IMR-90 (cell line): ENCODE measurements around the gene TNFRSF13B. TPM values are rescaled to one million over a fixed set of nuclear protein-coding genes. Genes with fewer than 3 reads are reported as not detected.

Experiments
- ATAC-seq: fragments of 200-7000 bp; cut with Tn5 transposase; 2 replicates; pipeline ENCODE4 v1.9.1; 2020; ENCODE audit warnings: low read depth, mild to moderate bottlenecking, moderate library complexity
- BruUV-seq: library from RNA; stranded (reverse); fragments of 400-500 nt; replicated peaks from 2 replicates; lab custom pipeline; 2021; lab: Mats Ljungman, UMichigan
- CTCF ChIA-PET: fragments of 300-600 bp; formaldehyde crosslinking; extraction: SDS; loops from one replicate; lab custom pipeline; 2021; ENCODE audit warnings: antibody characterized with exemption; lab: Yijun Ruan, JAX
- POLR2A ChIA-PET: fragments of 300-600 bp; sonication (Branson Sonifier 250); formaldehyde crosslinking; loops from one replicate; lab custom pipeline; 2022; ENCODE audit warnings: antibody characterized with exemption; ENCODE audit not compliant: unreplicated experiment; lab: Charles Lee
- DNase-seq: peaks from one replicate; pipeline ENCODE4 v3.0.0; 2013
- H2AFZ ChIP-seq: replicated peaks from 2 replicates; pipeline ENCODE3; 2013; ENCODE audit warnings: low read length, mild to moderate bottlenecking; ENCODE audit not compliant: poor library complexity
- H2AK5ac ChIP-seq: 2 replicates; pipeline ENCODE4 v1.6.1; 2013; ENCODE audit warnings: low read depth, low read length, inconsistent platforms
- H2AK9ac ChIP-seq: replicated peaks from 2 replicates; pipeline ENCODE3; 2013; ENCODE audit warnings: mild to moderate bottlenecking, low read depth, low read length, moderate library complexity; ENCODE audit not compliant: poor library complexity
- H2BK120ac ChIP-seq: 2 replicates; pipeline ENCODE4 v1.6.1; 2013; ENCODE audit warnings: low read depth, low read length, inconsistent platforms
- H2BK15ac ChIP-seq: 3 replicates; pipeline ENCODE4 v1.6.1; 2013; ENCODE audit warnings: low read depth, low read length, inconsistent platforms
- H2BK20ac ChIP-seq: 2 replicates; pipeline ENCODE4 v1.6.1; 2013; ENCODE audit warnings: low read depth, mild to moderate bottlenecking, inconsistent platforms, low read length, moderate library complexity
- H2BK5ac ChIP-seq: 2 replicates; pipeline ENCODE4 v1.6.1; 2013; ENCODE audit warnings: mild to moderate bottlenecking, low read depth, low read length, inconsistent platforms; ENCODE audit not compliant: poor library complexity, severe bottlenecking
- H3K14ac ChIP-seq: replicated peaks from 2 replicates; pipeline ENCODE4 v1.6.1; 2013; ENCODE audit warnings: low read depth, low read length, inconsistent platforms
- H3K18ac ChIP-seq: 2 replicates; pipeline ENCODE4 v1.6.1; 2013; ENCODE audit warnings: low read depth, low read length, control low read depth
- H3K23ac ChIP-seq: 2 replicates; pipeline ENCODE4 v1.6.1; 2013; ENCODE audit warnings: low read depth, low read length, inconsistent platforms
- H3K27ac ChIP-seq: 2 replicates; pipeline ENCODE4 v1.5.1; 2013; ENCODE audit warnings: mild to moderate bottlenecking, control low read depth, low read length; ENCODE audit not compliant: insufficient read depth
- H3K27me3 ChIP-seq: 2 replicates; pipeline ENCODE4 v1.6.1; 2013; ENCODE audit warnings: low read length; ENCODE audit not compliant: control insufficient read depth, insufficient read depth
- H3K36me3 ChIP-seq: 2 replicates; pipeline ENCODE4 v1.6.1; 2013; ENCODE audit warnings: low read length, mixed read lengths; ENCODE audit not compliant: control insufficient read depth, insufficient read depth
- H3K4ac ChIP-seq: 2 replicates; pipeline ENCODE4 v1.6.1; 2013; ENCODE audit warnings: low read depth, low read length, inconsistent platforms
- H3K4me1 ChIP-seq: 2 replicates; pipeline ENCODE4 v1.6.1; 2013; ENCODE audit warnings: low read length, mixed read lengths; ENCODE audit not compliant: control insufficient read depth, insufficient read depth
- H3K4me2 ChIP-seq: 2 replicates; pipeline ENCODE4 v1.6.1; 2013; ENCODE audit warnings: low read depth, mild to moderate bottlenecking, control low read depth, low read length, moderate library complexity
- H3K4me3 ChIP-seq: 2 replicates; pipeline ENCODE4 v1.5.1; 2013; ENCODE audit warnings: low read depth, mild to moderate bottlenecking, control low read depth, low read length, moderate library complexity; ENCODE audit not compliant: insufficient read depth
- H3K56ac ChIP-seq: 2 replicates; pipeline ENCODE4 v1.6.1; 2013; ENCODE audit warnings: low read length, inconsistent platforms; ENCODE audit not compliant: insufficient read depth; ENCODE audit errors: extremely low read depth
- H3K79me1 ChIP-seq, 2 experiments: 2 replicates each; pipeline ENCODE4 v1.6.1; 2013; ENCODE audit warnings: low read length in 2 of 2, inconsistent platforms in 1 of 2, low read depth in 1 of 2
- H3K9ac ChIP-seq: 2 replicates; pipeline ENCODE4 v1.6.1; 2013; ENCODE audit warnings: low read depth, low read length, control low read depth
- H3K9me1 ChIP-seq: 2 replicates; pipeline ENCODE4 v1.6.1; 2013; ENCODE audit warnings: low read length, inconsistent platforms; ENCODE audit not compliant: insufficient read depth
- H3K9me3 ChIP-seq: 2 replicates; pipeline ENCODE4 v1.6.1; 2013; ENCODE audit warnings: low read length; ENCODE audit not compliant: control insufficient read depth, insufficient read depth
- H4K20me1 ChIP-seq: 2 replicates; pipeline ENCODE4 v1.6.1; 2013; ENCODE audit warnings: low read length, inconsistent platforms; ENCODE audit not compliant: insufficient read depth
- H4K5ac ChIP-seq: 2 replicates; pipeline ENCODE4 v1.6.1; 2013; ENCODE audit warnings: mild to moderate bottlenecking, low read depth, low read length, control low read depth
- H4K8ac ChIP-seq, 2 experiments: 2 replicates each; pipeline ENCODE4 v1.6.1; 2013; ENCODE audit warnings: low read depth in 2 of 2, low read length in 2 of 2, control low read depth in 1 of 2, inconsistent platforms in 1 of 2
- H4K91ac ChIP-seq: 2 replicates; pipeline ENCODE4 v1.6.1; 2013; ENCODE audit warnings: low read depth, low read length, inconsistent platforms; ENCODE audit not compliant: insufficient read depth
- BHLHE40 ChIP-seq: fragments of 150-350 bp; IDR thresholded peaks from 2 replicates; pipeline ENCODE4 v1.6.1; 2016; ENCODE audit warnings: mild to moderate bottlenecking, low read depth, low read length
- CEBPB ChIP-seq: IDR thresholded peaks from 2 replicates; pipeline ENCODE4 v1.6.1; 2012; ENCODE audit warnings: low read depth, low read length, improper control_type of control experiment
- CHD1 ChIP-seq: IDR thresholded peaks from 2 replicates; pipeline ENCODE4 v1.6.1; 2012; ENCODE audit warnings: low read depth, low read length, improper control_type of control experiment
- FOS ChIP-seq: fragments of 150-350 bp; IDR thresholded peaks from 2 replicates; pipeline ENCODE4 v1.6.1; 2016; ENCODE audit warnings: low read depth, low read length
- MAFK ChIP-seq: IDR thresholded peaks from 2 replicates; pipeline ENCODE4 v1.6.1; 2012; ENCODE audit warnings: low read depth, low read length, improper control_type of control experiment
- MAZ ChIP-seq: IDR thresholded peaks from 2 replicates; pipeline ENCODE4 v1.6.1; 2012; ENCODE audit warnings: low read depth, mild to moderate bottlenecking, low read length, improper control_type of control experiment, moderate library complexity, borderline replicate concordance
- MXI1 ChIP-seq: IDR thresholded peaks from 2 replicates; pipeline ENCODE4 v1.6.1; 2012; ENCODE audit warnings: low read depth, mild to moderate bottlenecking, low read length, moderate library complexity, borderline replicate concordance
- NFE2L2 ChIP-seq: fragments of 150-350 bp; IDR thresholded peaks from 2 replicates; pipeline ENCODE4 v1.6.1; 2016; ENCODE audit warnings: low read depth, mild to moderate bottlenecking, low read length
- POLR2A ChIP-seq: IDR thresholded peaks from 2 replicates; pipeline ENCODE4 v1.6.1; 2012; ENCODE audit warnings: mild to moderate bottlenecking, low read depth, low read length
- RAD21 ChIP-seq: IDR thresholded peaks from 2 replicates; pipeline ENCODE4 v1.6.1; 2012; ENCODE audit warnings: low read length, improper control_type of control experiment
- RCOR1 ChIP-seq: IDR thresholded peaks from 2 replicates; pipeline ENCODE4 v1.6.1; 2012; ENCODE audit warnings: mild to moderate bottlenecking, low read length, improper control_type of control experiment; ENCODE audit not compliant: insufficient replicate concordance
- RFX5 ChIP-seq: IDR thresholded peaks from 2 replicates; pipeline ENCODE4 v1.8.0; 2012; ENCODE audit warnings: low read depth, mild to moderate bottlenecking, low read length, moderate library complexity
- SMC3 ChIP-seq: fragments of 150-350 bp; IDR thresholded peaks from 2 replicates; pipeline ENCODE4 v1.6.1; 2016; ENCODE audit warnings: low read depth, mild to moderate bottlenecking, antibody characterized with exemption, low read length, moderate library complexity
- WGBS, 2 experiments: methylation state at CpG; one replicate each; pipeline versions ENCODE4 v1.1.5 to v1.1.7; 2013; ENCODE audit warnings: missing lambda C conversion rate in 2 of 2; ENCODE audit not compliant: insufficient read length in 1 of 2; ENCODE audit errors: extremely low coverage in 2 of 2; 5-methylcytosine and 5-hydroxymethylcytosine counted together
- dilution Hi-C: fragments of 300-500 bp; cut with HindIII; formaldehyde crosslinking; loops from one replicate; pipeline ENCODE4 v1.14.3; 2018; ENCODE audit warnings: low sequenced_read_pairs; ENCODE audit not compliant: unreplicated experiment
- in situ Hi-C: fragments of 300-500 bp; cut with MboI; formaldehyde crosslinking; loops from 3 replicates; pipeline ENCODE4 v1.14.3; 2019; ENCODE audit warnings: low sequenced_read_pairs, inconsistent platforms, mixed read lengths
- intact Hi-C: fragments of 100-400 bp; cut with micrococcal nuclease; formaldehyde crosslinking; loops from 2 replicates; pipeline ENCODE4 v1.10.0; 2022
- polyA plus RNA-seq, 3 experiments: library from polyadenylated mRNA; depleted of rRNA; stranded (reverse); fragments of >200 nt; gene quantifications; 2 replicates each; pipeline ENCODE4 v1.2.3, GENCODE V29; 2012; ENCODE audit warnings: low replicate concordance in 1 of 3
- total RNA-seq: library from RNA; depleted of rRNA; stranded (reverse); fragments of >200 nt; gene quantifications from 2 replicates; pipeline ENCODE4 v1.2.3, GENCODE V29; 2012
- TF ChIP-seq, protein P1 (sequence below): conservative IDR thresholded peaks from 2 replicates; pipeline ENCODE4 v1.5.1; 2012; ENCODE audit warnings: mild to moderate bottlenecking, low read depth, low read length, improper control_type of control experiment
- TF ChIP-seq, protein P2 (sequence below): fragments of 150-350 bp; IDR thresholded peaks from 2 replicates; pipeline ENCODE4 v1.6.1; 2016; ENCODE audit warnings: low read depth, mild to moderate bottlenecking, low read length, moderate library complexity, borderline replicate concordance
- TF ChIP-seq, protein P3 (sequence below): fragments of 150-350 bp; IDR thresholded peaks from 2 replicates; pipeline ENCODE4 v1.6.1; 2017; ENCODE audit warnings: mild to moderate bottlenecking, antibody characterized with exemption, low read length, low read depth

TNFRSF13B gene
- total and polyA plus RNA-seq, 2 of the 4 experiments (the other 2 are of a cell fraction) = not detected

DNA sequence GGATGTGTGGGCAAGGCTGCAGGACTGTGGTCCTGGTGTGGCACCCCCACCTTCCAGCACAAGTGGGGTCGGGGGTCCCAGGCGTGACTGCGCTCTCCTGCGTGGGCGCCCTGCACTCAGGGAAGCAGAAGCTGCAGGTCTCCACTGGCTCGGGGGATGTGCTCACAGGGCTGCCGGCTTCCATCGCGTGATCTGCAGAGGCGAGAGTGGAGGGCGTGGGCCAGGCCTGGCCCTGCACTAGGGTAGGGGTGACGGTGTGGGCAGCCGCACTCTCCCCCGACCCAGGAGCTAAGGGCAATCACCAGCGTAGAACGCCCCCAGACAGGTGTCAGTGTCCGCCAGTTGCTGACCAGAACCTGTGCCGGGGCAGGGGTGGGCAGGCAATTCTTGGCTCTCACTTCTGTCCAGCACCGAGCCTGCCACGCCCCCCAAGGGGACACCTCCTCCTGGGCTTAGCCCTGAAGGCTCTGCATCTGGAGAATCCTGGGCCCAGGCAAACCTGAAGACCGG, 32.3 kb downstream of the TNFRSF13B start:
- Histone ChIP-seq H2AFZ (no peak overlapping the region), H3K14ac (no peak overlapping the region), H3K9me1 (no peaks in the 10 kb centered on the region), H2BK20ac (no peak overlapping the region), H3K9ac (no peak overlapping the region), H3K9me3 (no peaks in the 10 kb centered on the region), H3K36me3 (no peaks in the 10 kb centered on the region), H3K79me1 (no peaks in the 10 kb centered on the region), H2BK5ac (no peak overlapping the region), H2BK120ac (no peak overlapping the region), H4K5ac (no peak overlapping the region), H2BK15ac (no peak overlapping the region), H3K56ac (no peak overlapping the region), H4K91ac (no peak overlapping the region), H4K20me1 (no peaks in the 10 kb centered on the region), H2AK9ac (no peak overlapping the region), H3K4me3 (no peak overlapping the region), H3K4me1 (no peaks in the 10 kb centered on the region), H4K8ac (no peak overlapping the region), H3K27me3 (peaks cover 55% of the 10 kb centered on the region), H3K4me2 (no peak overlapping the region), H3K27ac (no peak overlapping the region), H2AK5ac (no peak overlapping the region), H3K23ac (no peak overlapping the region), H3K18ac (no peak overlapping the region), H3K4ac (no peak overlapping the region)
- ChIA-PET CTCF (no interaction called here), POLR2A (no interaction called here)
- dilution Hi-C loops (no loop called here), in situ Hi-C loops (no loop called here), intact Hi-C loops (no loop called here)
- ATAC-seq = no peak
- BruUV-seq = no TSS peak
- whole genome bisulfite sequencing, 2 experiments = 68% methylated on average over 11 of the region's 21 CpGs; no CpG with 5 or more reads in 1 of the 2 experiments
- TF ChIP-seq RCOR1 (no peak), RFX5 (no peak), MAZ (no peak), CHD1 (no peak), POLR2A (no peak), CEBPB (no peak), MAFK (no peak), MXI1 (no peak), NFE2L2 (no peak), SMC3 (no peak), BHLHE40 (no peak), RAD21 (no peak), FOS (no peak)
- TF ChIP-seq, protein P1, sequence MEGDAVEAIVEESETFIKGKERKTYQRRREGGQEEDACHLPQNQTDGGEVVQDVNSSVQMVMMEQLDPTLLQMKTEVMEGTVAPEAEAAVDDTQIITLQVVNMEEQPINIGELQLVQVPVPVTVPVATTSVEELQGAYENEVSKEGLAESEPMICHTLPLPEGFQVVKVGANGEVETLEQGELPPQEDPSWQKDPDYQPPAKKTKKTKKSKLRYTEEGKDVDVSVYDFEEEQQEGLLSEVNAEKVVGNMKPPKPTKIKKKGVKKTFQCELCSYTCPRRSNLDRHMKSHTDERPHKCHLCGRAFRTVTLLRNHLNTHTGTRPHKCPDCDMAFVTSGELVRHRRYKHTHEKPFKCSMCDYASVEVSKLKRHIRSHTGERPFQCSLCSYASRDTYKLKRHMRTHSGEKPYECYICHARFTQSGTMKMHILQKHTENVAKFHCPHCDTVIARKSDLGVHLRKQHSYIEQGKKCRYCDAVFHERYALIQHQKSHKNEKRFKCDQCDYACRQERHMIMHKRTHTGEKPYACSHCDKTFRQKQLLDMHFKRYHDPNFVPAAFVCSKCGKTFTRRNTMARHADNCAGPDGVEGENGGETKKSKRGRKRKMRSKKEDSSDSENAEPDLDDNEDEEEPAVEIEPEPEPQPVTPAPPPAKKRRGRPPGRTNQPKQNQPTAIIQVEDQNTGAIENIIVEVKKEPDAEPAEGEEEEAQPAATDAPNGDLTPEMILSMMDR = no peak
- TF ChIP-seq, protein P2, sequence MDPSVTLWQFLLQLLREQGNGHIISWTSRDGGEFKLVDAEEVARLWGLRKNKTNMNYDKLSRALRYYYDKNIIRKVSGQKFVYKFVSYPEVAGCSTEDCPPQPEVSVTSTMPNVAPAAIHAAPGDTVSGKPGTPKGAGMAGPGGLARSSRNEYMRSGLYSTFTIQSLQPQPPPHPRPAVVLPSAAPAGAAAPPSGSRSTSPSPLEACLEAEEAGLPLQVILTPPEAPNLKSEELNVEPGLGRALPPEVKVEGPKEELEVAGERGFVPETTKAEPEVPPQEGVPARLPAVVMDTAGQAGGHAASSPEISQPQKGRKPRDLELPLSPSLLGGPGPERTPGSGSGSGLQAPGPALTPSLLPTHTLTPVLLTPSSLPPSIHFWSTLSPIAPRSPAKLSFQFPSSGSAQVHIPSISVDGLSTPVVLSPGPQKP = no peak
- TF ChIP-seq, protein P3, sequence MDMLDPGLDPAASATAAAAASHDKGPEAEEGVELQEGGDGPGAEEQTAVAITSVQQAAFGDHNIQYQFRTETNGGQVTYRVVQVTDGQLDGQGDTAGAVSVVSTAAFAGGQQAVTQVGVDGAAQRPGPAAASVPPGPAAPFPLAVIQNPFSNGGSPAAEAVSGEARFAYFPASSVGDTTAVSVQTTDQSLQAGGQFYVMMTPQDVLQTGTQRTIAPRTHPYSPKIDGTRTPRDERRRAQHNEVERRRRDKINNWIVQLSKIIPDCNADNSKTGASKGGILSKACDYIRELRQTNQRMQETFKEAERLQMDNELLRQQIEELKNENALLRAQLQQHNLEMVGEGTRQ = no peak
- DNase-seq = no peak
